Endodermal cell (in vitro differentiated cells): ENCODE results near the gene PDE10A. TPM values are rescaled to one million over a fixed set of nuclear protein-coding genes. Genes with fewer than 3 reads are reported as not detected.

Experiments used
- DNase-seq: peaks from one replicate; pipeline ENCODE4 v3.0.0-alpha.2; 2017
- H3K27ac ChIP-seq: 2 replicates; pipeline ENCODE4 v1.5.1; 2013; ENCODE audit warnings: mild to moderate bottlenecking, low read depth, low read length, moderate library complexity
- H3K27me3 ChIP-seq: 2 replicates; pipeline ENCODE4 v1.6.1; 2013; ENCODE audit warnings: mild to moderate bottlenecking, low read length, moderate library complexity; ENCODE audit not compliant: insufficient read depth, control insufficient read depth, poor library complexity, severe bottlenecking
- H3K36me3 ChIP-seq: 2 replicates; pipeline ENCODE4 v1.7.0; 2013; ENCODE audit warnings: mild to moderate bottlenecking, low read length, moderate library complexity; ENCODE audit not compliant: control insufficient read depth, insufficient read depth
- H3K4me1 ChIP-seq: one replicate; pipeline ENCODE4 v1.7.0; 2013; ENCODE audit warnings: low read length; ENCODE audit not compliant: control insufficient read depth, insufficient read depth
- H3K4me3 ChIP-seq: 2 replicates; pipeline ENCODE4 v1.5.1; 2013; ENCODE audit warnings: mild to moderate bottlenecking, low read length, moderate library complexity
- H3K9ac ChIP-seq: 2 replicates; pipeline ENCODE4 v1.6.1; 2013; ENCODE audit warnings: mild to moderate bottlenecking, low read length, moderate library complexity; ENCODE audit not compliant: poor library complexity, severe bottlenecking; ENCODE audit errors: extremely low read depth
- H3K9me3 ChIP-seq: 2 replicates; pipeline ENCODE4 v1.6.1; 2013; ENCODE audit warnings: mild to moderate bottlenecking, low read length, moderate library complexity; ENCODE audit not compliant: control insufficient read depth
- H3K27ac Mint-ChIP-seq: 2 replicates; pipeline ENCODE4 v1.8.0; 2020; ENCODE audit warnings: mixed read lengths
- H3K27me3 Mint-ChIP-seq: 2 replicates; pipeline ENCODE4 v1.8.0; 2021; ENCODE audit warnings: mild to moderate bottlenecking, mixed read lengths; ENCODE audit not compliant: insufficient read depth
- H3K36me3 Mint-ChIP-seq: 2 replicates; pipeline ENCODE4 v1.8.0; 2020; ENCODE audit warnings: low read depth, mixed read lengths
- H3K4me1 Mint-ChIP-seq: 2 replicates; pipeline ENCODE4 v1.8.0; 2020; ENCODE audit warnings: mixed read lengths
- H3K4me3 Mint-ChIP-seq: 2 replicates; pipeline ENCODE4 v1.8.0; 2020; ENCODE audit warnings: mild to moderate bottlenecking, moderate library complexity, mixed read lengths
- H3K9me3 Mint-ChIP-seq: 2 replicates; pipeline ENCODE4 v1.8.0; 2020; ENCODE audit warnings: mild to moderate bottlenecking, mixed read lengths
- CTCF ChIP-seq: fragments of 200-600 bp; sonication (generic); conservative IDR thresholded peaks from 2 replicates; pipeline ENCODE4 v1.5.0; 2021; ENCODE audit warnings: antibody characterized with exemption, mild to moderate bottlenecking
- WGBS, 2 experiments: methylation state at CpG; one replicate each; pipeline versions ENCODE4 v1.1.5 to v1.1.7; 2013; ENCODE audit warnings: missing lambda C conversion rate in 2 of 2, mixed read lengths in 1 of 2; ENCODE audit not compliant: insufficient coverage in 1 of 2, insufficient read length in 1 of 2; 5-methylcytosine and 5-hydroxymethylcytosine counted together
- total RNA-seq, 2 donors: library from RNA; stranded (reverse); fragmentation: NEBNext Ultra II Directional in 1 of 2; extraction: Animal tissue kit (Norgen Biotek cat#: 25700) in 1 of 2; gene quantifications; 2 replicates in 1 of 2; 3 replicates in 1 of 2; pipeline ENCODE4 v1.2.1, GENCODE V29; 2021

The PDE10A gene
- total RNA-seq, 2 donors from 2014 or later = 22.8 to 27.8 TPM

GRCh38 chr6:165519316-165519715, 143.7 kb downstream of the PDE10A start:
- no peaks in the 10 kb centered on the region for H3K36me3 ChIP-seq
- no peak overlapping the region for H3K9ac ChIP-seq
- H3K9me3 Mint-ChIP-seq = no peaks in the 10 kb centered on the region
- no peaks in the 10 kb centered on the region for H3K4me1 ChIP-seq
- H3K27ac Mint-ChIP-seq = no peak overlapping the region
- H3K36me3 Mint-ChIP-seq = no peaks in the 10 kb centered on the region
- no peak overlapping the region for H3K27ac ChIP-seq
- H3K27me3 ChIP-seq = no peaks in the 10 kb centered on the region
- H3K27me3 Mint-ChIP-seq = no peaks in the 10 kb centered on the region
- no peak for TF ChIP-seq CTCF
- H3K4me3 ChIP-seq = no peak overlapping the region
- no peaks in the 10 kb centered on the region for H3K9me3 ChIP-seq
- WGBS, 2 experiments = 60 to 88% methylated on average over 2 to 3 of the region's 3 CpGs
- H3K4me3 Mint-ChIP-seq = no peak overlapping the region
- no peak for DNase-seq
- peaks cover 12% of the 10 kb centered on the region for H3K4me1 Mint-ChIP-seq

GRCh38 chr6:165515963-165516624, 146.9 kb downstream of the PDE10A start:
- H3K36me3 ChIP-seq = no peaks in the 10 kb centered on the region
- H3K27me3 Mint-ChIP-seq = no peaks in the 10 kb centered on the region
- H3K4me3 Mint-ChIP-seq = no peak overlapping the region
- H3K9me3 ChIP-seq = no peaks in the 10 kb centered on the region
- no peak for DNase-seq
- no peak overlapping the region for H3K27ac ChIP-seq
- no peak overlapping the region for H3K27ac Mint-ChIP-seq
- no peaks in the 10 kb centered on the region for H3K27me3 ChIP-seq
- H3K4me3 ChIP-seq = no peak overlapping the region
- H3K9ac ChIP-seq = no peak overlapping the region
- TF ChIP-seq CTCF = no peak
- H3K36me3 Mint-ChIP-seq = no peaks in the 10 kb centered on the region
- H3K9me3 Mint-ChIP-seq = no peaks in the 10 kb centered on the region
- peaks cover 13% of the 10 kb centered on the region for H3K4me1 Mint-ChIP-seq
- no peaks in the 10 kb centered on the region for H3K4me1 ChIP-seq
- 94 to 96% methylated on average over 3 to 6 of the region's 6 CpGs for WGBS, 2 experiments

GRCh38 chr6:165514621-165515020, 148.4 kb downstream of the PDE10A start:
- Mint-ChIP-seq H3K27me3 (no peaks in the 10 kb centered on the region), H3K4me3 (no peak overlapping the region), H3K36me3 (no peaks in the 10 kb centered on the region), H3K4me1 (peaks cover 12% of the 10 kb centered on the region), H3K9me3 (no peaks in the 10 kb centered on the region), H3K27ac (no peak overlapping the region)
- H3K9ac ChIP-seq = no peak overlapping the region
- no peak overlapping the region for H3K27ac ChIP-seq
- 90 to 94% methylated on average over 2 to 4 of the region's 4 CpGs for WGBS, 2 experiments
- H3K9me3 ChIP-seq = no peaks in the 10 kb centered on the region
- TF ChIP-seq CTCF = no peak
- H3K4me1 ChIP-seq = no peaks in the 10 kb centered on the region
- H3K36me3 ChIP-seq = no peaks in the 10 kb centered on the region
- no peaks in the 10 kb centered on the region for H3K27me3 ChIP-seq
- DNase-seq = no peak
- no peak overlapping the region for H3K4me3 ChIP-seq
